Type B pancreatic cell (in vitro differentiated cells): ENCODE data around the gene OLFML2A. TPM values are rescaled to one million over a fixed set of nuclear protein-coding genes. Genes with fewer than 3 reads are reported as not detected.

Source experiments
- DNase-seq: peaks from one replicate; pipeline ENCODE4 v3.0.0; 2021; ENCODE audit warnings: mixed read lengths; ENCODE audit not compliant: unreplicated experiment; ENCODE audit errors: extremely low spot score
- H3K27ac Mint-ChIP-seq: 2 replicates; pipeline ENCODE4 v1.8.0; 2021; ENCODE audit warnings: mild to moderate bottlenecking, mixed read lengths
- H3K27me3 Mint-ChIP-seq: 2 replicates; pipeline ENCODE4 v1.8.0; 2021; ENCODE audit warnings: mixed read lengths
- H3K36me3 Mint-ChIP-seq: 2 replicates; pipeline ENCODE4 v1.8.0; 2021; ENCODE audit warnings: mixed read lengths
- H3K4me1 Mint-ChIP-seq: one replicate; pipeline ENCODE4 v1.8.0; 2021; ENCODE audit warnings: mixed read lengths; ENCODE audit not compliant: unreplicated experiment
- H3K4me3 Mint-ChIP-seq: 2 replicates; pipeline ENCODE4 v1.8.0; 2021; ENCODE audit warnings: mild to moderate bottlenecking, mixed read lengths
- H3K9me3 Mint-ChIP-seq: 2 replicates; pipeline ENCODE4 v1.8.0; 2021; ENCODE audit warnings: mixed read lengths
- CTCF ChIP-seq: fragments of 200-600 bp; sonication (generic); conservative IDR thresholded peaks from 2 replicates; pipeline ENCODE4 v1.5.0; 2021; ENCODE audit warnings: antibody characterized with exemption, mild to moderate bottlenecking
- total RNA-seq: library from RNA; stranded (reverse); gene quantifications from 2 replicates; pipeline ENCODE4 v1.2.1, GENCODE V29; 2021; ENCODE audit warnings: low replicate concordance

OLFML2A gene
- total RNA-seq, 1 donor from 2014 or later, result 6.3 TPM

DNA sequence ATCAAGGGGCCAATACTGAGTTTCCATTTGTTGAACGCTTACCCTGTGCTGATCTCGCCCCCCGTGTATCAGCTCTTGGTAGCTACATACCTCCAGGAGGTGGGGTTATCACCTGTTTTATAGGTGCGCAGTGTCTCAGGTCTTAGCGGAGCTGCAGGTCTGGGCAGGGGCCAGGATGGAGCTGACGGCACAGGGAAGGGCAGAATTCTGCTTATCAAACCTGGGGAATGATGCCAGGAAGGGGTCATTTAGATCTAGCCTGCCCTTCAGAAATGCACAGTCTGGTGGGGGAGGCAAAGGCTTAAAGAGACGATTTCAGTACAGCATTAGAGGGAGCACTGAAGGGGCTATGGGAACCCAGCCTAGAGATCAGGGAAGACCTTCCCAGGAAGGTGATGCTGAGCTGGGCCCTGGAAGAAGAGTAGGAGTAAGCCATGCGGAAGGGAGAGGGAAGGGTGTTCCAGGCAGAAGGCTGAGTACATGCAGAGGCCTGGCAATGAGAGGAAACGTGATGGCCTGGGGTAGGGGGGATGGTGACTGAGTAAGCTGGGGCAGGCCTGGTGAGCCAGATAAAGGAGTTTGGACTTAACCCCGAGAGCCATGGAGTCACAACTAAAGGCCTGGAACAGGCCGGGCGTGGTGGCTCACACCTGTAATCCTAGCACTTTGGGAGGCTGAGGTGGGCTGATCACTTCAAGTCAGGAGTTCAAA lies 31.5 kb downstream of the OLFML2A start:
- H3K36me3 Mint-ChIP-seq, result no peaks in the 10 kb centered on the region
- no peak for DNase-seq
- H3K4me1 Mint-ChIP-seq, result peaks cover 17% of the 10 kb centered on the region
- no peaks in the 10 kb centered on the region for H3K9me3 Mint-ChIP-seq
- H3K4me3 Mint-ChIP-seq, result peak overlapping the region; percentile 44
- no peak for TF ChIP-seq CTCF
- H3K27me3 Mint-ChIP-seq, result peaks cover 2% of the 10 kb centered on the region
- H3K27ac Mint-ChIP-seq, result peak overlapping the region; percentile 79

DNA sequence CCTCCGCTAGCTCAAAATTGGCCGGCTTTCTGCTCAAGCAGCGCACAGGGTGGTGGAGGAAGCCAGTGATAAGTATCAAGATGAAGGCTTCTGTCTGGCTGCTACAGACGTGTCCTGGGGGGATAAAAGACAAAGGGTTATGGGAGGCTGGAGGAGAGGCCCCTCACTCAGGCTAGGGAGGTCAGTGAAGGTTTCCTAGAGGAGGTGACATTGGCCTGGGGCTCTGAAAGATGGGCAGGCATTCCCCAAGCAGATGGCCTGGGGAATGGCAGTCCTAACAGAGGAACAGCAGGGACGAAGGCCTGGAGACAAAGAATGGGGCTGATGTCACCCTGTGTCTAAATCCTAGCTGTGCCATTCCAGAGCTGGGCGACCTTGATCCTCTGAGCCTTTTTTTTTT lies 32.3 kb downstream of the OLFML2A start:
- no peak overlapping the region for H3K4me3 Mint-ChIP-seq
- no peak for TF ChIP-seq CTCF
- no peak for DNase-seq
- peaks cover 2% of the 10 kb centered on the region for H3K27me3 Mint-ChIP-seq
- no peaks in the 10 kb centered on the region for H3K36me3 Mint-ChIP-seq
- peaks cover 17% of the 10 kb centered on the region for H3K4me1 Mint-ChIP-seq
- H3K27ac Mint-ChIP-seq, result peak overlapping the region; percentile 62
- no peaks in the 10 kb centered on the region for H3K9me3 Mint-ChIP-seq

GRCh38 chr9:124809741-124810500 lies 33.0 kb downstream of the OLFML2A start:
- H3K36me3 Mint-ChIP-seq, result no peaks in the 10 kb centered on the region
- H3K4me1 Mint-ChIP-seq, result peaks cover 17% of the 10 kb centered on the region
- H3K9me3 Mint-ChIP-seq, result no peaks in the 10 kb centered on the region
- no peak for DNase-seq
- H3K27ac Mint-ChIP-seq, result peak overlapping the region; percentile 98
- peaks cover 2% of the 10 kb centered on the region for H3K27me3 Mint-ChIP-seq
- no peak overlapping the region for H3K4me3 Mint-ChIP-seq
- TF ChIP-seq CTCF, result no peak

DNA sequence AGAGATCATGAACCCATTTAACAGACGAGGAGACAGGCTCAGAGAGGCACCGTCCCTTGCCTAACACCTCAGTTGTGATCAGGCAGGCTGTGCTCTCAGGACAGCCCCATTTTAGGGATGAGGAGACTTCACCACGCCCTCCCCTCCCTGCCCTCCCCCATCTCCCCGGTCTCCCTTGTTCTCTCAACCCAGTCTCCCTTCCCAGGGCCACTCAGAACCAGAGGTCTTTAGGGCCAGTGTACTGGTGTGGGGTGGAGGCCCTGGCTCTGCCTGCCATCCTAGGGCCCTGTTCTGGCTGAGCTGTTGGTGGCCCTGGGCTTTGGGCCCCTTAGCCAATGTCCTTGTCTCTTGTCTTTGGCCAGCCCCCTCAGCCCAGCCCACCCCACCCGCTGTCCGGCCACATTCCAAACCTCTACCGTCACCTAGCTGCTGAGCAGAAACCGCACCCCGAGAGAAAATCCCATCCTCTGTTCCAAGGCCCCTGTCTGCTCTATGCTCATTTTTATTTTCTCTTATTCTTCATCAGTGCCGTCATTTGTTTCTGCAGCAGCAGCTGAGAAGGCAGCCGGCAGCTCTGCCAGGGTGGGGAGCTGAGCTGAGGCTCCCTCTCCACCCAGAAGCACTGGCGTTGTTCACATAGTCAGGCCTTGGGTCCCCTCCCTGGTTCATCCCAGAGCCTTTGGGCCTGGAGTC lies 33.9 kb downstream of the OLFML2A start:
- peaks cover 17% of the 10 kb centered on the region for H3K4me1 Mint-ChIP-seq
- H3K4me3 Mint-ChIP-seq, result peak overlapping the region; percentile 61
- no peaks in the 10 kb centered on the region for H3K36me3 Mint-ChIP-seq
- H3K27ac Mint-ChIP-seq, result peak overlapping the region; percentile 98
- H3K9me3 Mint-ChIP-seq, result no peaks in the 10 kb centered on the region
- no peaks in the 10 kb centered on the region for H3K27me3 Mint-ChIP-seq
- DNase-seq, result no peak
- no peak for TF ChIP-seq CTCF

DNA sequence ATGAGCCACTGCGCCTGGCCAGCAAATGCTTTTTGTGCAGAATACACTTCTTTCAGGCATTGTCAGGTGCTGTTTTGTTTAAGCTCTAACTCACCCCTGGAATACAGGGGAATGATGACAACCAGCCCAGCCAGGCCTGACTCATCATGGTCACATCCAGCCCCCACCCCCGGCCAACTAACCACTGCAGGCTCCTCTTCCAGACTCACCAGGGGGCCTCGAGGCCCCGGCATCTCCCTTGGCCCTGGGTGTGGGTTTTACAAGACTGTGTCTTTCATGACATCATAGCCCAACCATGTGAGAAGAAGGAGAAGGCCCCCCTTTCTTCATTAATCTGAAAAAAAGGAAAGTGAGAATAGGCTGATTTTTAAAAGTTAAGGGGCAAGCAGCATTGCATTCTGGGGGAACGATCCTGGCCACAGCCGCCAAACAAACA lies 35.5 kb downstream of the OLFML2A start:
- Mint-ChIP-seq H3K27me3 (no peaks in the 10 kb centered on the region), H3K9me3 (no peaks in the 10 kb centered on the region), H3K27ac (peak overlapping the region; percentile 98), H3K4me3 (peak overlapping the region; percentile 68), H3K36me3 (no peaks in the 10 kb centered on the region), H3K4me1 (peaks cover 17% of the 10 kb centered on the region)
- DNase-seq, result no peak
- TF ChIP-seq CTCF, result no peak
